Tibial nerve (tissue), 3 donors: ENCODE measurements around the gene CFAP44.

Experiments used
- POLR2A ChIP-seq, 2 donors: fragments of 450-650 bp; IDR thresholded peaks; one replicate each; pipeline ENCODE4 v1.6.1; 2017; ENCODE audit warnings: antibody characterized with exemption in 2 of 2, mild to moderate bottlenecking in 2 of 2, moderate library complexity in 2 of 2
- TF ChIP-seq, protein P1 (sequence below), 5 experiments: fragments of 200-600 bp in 3 of 5; fragments of 450-650 bp in 2 of 5; sonication (generic) in 3 of 5; IDR thresholded peaks; one replicate each; pipeline ENCODE4 v1.5.1; 2016 to 2019; ENCODE audit warnings: antibody characterized with exemption in 5 of 5, mild to moderate bottlenecking in 3 of 5, moderate library complexity in 2 of 5

DNA sequence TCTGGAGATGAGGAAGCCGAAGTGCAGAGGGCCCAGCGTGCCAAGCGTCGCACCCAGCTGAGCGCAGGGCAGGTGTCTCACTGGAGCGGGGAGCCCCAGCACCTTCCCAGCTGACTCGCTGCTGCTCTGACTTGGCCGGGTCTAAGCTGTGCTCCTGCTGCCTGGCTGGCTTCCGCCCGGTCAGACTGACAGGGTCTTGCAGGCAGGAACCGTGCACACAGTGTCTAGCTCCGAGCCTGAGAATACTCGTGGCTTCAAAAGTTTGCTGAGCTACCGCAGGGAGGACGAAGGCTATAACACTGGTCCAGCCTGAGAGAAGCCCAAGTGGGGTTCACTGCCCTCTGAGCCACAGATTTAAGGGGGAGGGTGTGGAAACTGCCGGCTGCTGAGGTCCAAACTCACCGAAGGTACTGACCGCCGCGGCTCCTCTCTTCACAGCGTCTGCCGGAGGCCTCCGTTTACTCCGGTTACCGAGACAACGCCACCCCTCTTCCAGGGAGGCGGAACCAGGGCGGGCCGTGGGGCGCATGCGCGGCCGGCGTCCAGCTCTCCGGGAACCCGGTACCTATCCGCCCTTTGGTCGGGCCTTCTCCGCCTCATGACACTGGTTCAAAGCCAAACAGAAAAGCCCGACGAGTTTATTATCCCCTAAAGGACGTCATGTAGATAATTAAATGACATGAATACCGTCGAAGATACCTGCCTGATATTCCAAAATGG is at the start of gene CFAP44:
- TF ChIP-seq, protein P1, sequence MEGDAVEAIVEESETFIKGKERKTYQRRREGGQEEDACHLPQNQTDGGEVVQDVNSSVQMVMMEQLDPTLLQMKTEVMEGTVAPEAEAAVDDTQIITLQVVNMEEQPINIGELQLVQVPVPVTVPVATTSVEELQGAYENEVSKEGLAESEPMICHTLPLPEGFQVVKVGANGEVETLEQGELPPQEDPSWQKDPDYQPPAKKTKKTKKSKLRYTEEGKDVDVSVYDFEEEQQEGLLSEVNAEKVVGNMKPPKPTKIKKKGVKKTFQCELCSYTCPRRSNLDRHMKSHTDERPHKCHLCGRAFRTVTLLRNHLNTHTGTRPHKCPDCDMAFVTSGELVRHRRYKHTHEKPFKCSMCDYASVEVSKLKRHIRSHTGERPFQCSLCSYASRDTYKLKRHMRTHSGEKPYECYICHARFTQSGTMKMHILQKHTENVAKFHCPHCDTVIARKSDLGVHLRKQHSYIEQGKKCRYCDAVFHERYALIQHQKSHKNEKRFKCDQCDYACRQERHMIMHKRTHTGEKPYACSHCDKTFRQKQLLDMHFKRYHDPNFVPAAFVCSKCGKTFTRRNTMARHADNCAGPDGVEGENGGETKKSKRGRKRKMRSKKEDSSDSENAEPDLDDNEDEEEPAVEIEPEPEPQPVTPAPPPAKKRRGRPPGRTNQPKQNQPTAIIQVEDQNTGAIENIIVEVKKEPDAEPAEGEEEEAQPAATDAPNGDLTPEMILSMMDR (IDR thresholded peaks at IDR 0.05) = no peak
- TF ChIP-seq POLR2A (IDR thresholded peaks at IDR 0.05) = no peak
